ENCODE data around the gene TBC1D8.
A peak's percentile ranks its signal among the peaks of the same experiment; 100 is the strongest.
"Not testable (repeated sequence)": the region's sequence is repeated elsewhere in the genome, so short reads cannot be mapped to it uniquely, and the experiment has no call there.

The TBC1D8 gene

DNA sequence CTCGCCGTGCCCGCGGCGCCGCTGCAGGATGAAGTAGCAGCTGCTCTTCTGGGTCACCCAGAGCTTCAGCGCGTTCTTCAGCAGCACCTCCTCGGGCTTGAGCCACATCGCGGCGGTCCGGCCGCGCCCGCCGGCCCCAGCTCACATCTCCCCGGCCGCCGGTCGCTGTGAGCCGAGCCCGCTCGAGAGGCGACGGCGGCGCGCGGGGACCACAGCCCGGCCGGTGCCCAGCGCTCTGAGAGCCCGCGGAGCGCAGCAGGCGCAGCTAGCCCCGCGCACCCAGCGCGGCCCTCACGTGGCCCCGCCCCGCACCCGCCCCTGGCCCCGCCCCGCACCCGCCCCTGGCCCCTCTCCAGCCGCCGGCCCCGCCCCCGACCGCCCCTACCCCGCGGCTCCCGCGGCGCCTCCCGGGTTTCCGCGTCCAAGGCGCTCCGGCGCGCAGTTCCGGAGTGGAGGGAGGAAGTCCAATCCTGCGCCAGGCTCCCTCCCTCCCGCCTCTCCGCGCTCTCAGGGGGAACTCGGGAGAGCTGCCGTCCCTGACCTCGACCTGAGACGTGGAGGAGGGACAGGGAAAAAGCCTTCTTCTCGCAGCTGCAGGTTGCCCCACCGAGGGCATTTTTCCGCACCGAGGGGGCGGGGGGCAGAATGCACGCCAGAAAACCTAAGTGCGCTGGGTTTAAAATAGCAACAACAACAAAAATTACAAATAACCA lies at the start of gene TBC1D8:
TSS of gene TBC1D8 (minus strand) at position 237 of the 713 bp plus-strand sequence. CDS start at position 108, 129 bp downstream.
- peak; percentile 55 for DNase-seq

DNA sequence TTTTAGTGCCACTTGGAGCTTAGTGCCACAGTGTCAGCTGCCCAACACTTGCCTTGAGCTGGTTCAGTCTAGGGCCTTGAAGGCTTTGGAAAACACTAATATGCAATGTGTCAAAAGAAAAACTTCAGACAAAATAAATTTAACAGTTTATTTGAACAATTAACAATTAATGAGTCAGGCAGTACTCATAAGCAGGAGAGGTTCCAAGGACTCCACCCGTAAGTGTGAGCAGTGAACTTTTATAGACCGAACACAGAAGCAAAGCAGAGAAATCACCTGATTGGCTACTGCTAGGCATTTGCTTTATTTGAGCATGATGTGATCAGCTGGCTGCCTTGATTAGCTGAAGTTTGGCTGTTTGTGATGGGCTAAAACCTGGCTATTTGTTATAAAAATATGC lies 49.5 kb upstream of the TBC1D8 start:
- DNase-seq: no peak

DNA sequence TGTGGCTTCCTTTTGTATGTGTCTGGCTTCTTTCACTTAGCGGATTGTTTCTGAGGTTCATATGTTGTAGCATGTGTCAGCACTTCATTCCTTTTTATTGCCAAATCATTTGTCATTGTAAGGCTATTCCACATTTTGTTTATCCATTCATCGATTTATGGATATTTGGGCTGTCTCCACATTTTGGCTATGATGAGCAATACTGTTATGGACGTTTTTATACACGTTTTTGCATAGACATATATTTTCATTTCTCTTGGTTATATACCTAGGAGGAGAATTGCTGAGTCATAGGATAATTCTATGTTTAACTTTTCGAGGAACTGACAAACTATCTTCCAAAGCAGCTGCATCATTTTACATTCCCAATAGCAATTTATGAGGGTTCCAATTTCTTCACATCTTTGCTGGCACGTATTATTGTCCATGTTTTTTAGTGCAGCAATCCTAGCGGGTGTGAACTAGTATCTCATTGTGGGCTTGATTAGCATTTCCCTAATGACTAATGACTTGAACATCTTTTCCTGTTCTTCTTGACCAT lies 48.1 kb upstream of the TBC1D8 start:
- DNase-seq: no peak

DNA sequence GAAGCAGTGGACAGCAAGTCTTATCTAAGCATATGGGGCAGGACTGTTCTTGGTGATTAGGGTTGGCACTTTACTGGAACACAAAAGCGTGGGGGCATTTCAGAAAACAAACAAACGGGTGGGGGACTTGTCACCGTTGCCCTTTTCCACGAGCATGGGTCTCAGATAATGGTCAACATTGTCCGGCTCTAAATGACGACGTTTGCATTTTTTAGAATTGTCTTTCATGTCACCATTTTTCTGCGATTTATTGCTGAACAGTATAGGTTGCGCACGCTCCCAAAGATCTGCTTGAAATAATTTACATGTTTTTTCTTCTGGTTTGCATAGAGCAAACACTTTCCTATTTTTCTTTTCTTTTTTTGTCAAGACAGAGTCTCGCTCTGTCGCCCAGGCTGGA lies 46.6 kb upstream of the TBC1D8 start:
- DNase-seq: no peak

DNA sequence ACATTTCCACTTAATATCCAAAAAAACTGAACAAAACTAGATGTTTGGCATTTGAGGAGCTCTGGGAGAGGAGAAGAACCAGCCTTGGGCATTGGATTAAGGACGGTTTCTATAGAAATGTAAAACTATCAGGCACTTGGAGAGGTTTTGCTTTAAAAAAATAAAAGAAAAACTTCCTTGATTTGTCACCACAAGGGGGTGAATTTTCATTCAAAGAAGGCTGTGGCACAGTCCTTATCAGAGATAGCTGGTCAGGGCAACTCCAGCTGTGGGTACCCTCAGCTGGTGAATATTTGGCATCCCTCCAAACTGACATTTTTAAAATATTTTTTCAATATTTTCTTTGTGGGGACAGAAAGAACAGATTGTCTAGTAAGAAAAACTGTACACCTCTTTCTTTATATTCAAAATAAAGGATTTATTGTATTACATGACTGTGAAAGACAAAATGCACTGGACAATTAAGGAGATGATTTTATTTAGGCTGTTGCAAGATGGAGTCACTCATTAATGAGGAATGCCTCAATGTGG lies 46.1 kb upstream of the TBC1D8 start:
- no peak for DNase-seq

DNA sequence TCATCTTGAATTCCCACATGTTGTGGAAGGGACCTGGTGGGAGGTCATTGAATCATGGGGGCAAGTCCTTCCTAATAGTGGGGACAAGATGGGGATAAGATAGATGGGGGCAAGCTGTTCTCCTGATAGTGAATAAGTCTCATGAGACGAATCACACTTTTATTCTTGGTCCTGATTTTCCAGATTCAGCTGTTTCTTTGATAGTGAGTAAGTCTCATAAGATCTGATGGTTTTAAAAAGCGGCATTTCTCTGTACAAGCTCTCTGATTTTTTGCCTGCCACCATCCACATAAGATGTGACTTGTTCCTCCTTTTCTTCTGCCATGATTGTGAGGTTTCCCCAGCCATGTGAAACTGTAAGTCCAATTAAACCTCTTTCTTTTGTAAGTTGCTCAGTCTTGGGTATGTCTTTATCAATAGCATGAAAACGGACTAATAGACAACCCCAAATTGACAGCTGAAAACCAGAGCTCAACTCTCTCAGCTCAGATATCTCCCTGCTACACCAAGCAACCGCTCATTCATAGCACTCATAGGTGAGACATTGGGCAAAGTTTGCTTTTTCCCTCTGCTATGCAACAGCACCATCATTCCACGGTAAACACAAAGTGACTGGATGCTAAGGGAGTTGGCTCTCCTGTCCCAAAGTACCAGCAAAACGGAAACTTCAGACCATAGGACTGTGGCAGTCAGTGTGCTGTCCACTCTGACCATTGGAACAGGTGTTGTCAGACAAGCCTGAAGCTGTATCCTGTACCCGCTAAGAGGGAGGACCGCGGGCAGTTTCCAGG lies 44.9 kb upstream of the TBC1D8 start:
- DNase-seq: no peak

DNA sequence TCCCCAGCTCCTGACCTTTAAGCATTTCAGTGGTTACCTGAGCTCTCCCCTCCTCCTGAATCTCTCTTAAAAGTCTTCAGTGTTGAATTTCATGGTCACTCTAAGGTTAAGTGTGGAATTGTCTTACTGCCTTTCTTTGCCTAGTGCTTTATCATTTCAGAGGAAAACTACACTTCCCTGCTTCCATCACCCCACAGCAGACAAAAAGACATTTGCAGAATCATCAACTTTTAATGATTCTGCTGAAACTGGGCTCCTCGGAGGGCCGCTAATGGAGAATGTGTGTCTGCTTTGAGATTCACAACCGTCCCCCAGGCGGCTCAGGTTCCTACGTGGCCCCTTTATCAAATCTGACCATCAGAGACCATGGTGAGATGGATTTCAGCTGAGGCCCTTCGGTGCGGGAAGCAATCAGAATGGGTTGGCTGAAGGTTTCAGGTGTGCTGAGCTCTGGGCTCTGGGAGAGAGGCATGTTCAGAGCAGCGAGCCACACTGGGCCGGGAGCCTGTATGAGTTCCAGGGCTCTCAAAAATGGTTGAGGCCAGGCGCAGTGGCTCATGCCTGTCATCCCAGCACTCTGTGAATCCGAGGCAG lies 41.9 kb upstream of the TBC1D8 start:
- no peak for DNase-seq

DNA sequence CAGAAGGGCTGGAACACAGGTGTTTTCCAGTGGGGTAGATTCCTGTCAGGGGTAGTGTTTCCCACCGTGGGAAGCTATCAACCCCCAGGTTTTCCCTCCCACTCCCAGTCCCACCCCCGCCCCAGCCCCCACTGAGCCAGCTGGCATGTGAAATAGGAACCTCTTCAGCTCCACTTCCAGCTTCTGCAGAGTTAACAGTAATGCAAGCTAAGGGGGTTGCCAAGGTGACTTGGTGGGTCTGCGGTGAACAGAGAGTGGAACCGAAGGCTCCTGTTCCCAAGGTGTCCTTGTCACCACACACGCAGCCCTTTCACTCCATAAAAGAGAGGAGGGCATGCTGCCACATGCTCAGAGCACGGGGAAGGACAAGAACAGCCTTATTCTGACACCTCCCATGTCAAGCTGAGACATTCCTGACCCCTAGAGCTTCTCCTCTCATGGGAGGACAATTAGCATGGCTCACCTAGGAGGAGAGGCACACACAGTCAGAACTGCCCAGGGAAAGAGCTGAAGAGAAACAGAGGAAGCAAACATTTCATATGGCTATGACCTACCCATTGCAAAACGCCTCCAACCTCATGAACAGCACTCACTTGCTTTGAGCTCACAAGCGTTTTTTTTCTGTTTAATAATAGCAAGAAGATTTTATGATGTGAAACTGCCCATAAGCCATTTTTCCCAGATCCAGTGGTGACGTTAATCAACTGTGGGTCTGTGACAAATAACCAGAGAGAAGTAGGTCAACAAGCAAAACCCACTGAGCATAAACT lies 39.8 kb upstream of the TBC1D8 start:
- DNase-seq: no peak

DNA sequence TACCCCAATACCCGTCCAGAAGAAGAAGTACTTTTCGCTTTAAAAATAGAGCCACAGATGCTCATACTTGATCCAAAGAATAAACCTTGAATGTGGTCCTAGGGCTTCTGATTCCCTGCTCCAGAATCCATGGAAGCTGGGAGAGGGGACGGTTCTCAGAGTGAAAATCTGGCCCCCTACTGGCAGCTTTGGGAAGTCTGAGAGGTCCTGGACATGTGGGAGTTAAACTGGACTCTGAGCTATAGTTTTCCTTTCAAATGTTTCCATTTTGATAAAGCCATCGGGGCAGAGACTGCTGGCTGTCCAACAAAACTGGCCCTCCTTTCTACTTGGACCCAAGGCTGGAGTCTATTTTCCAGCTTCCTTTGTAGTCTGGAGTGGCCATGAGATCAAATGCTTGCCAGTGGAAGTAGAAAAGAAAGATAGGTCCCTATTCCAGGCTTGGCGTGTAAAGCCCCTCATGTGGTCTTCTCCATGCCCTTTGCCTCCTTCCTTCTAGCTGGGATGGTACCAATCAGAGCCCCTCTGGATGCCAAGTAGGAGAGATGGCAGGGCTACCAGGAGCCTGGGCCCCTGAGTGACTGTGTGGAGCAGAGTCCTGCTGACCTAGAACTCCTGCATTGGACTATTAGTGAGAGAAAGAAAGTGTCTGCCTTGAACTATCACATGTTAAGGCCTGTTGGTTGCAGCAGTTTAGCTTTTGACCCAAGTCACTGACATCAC lies 37.7 kb upstream of the TBC1D8 start:
- DNase-seq: no peak

DNA sequence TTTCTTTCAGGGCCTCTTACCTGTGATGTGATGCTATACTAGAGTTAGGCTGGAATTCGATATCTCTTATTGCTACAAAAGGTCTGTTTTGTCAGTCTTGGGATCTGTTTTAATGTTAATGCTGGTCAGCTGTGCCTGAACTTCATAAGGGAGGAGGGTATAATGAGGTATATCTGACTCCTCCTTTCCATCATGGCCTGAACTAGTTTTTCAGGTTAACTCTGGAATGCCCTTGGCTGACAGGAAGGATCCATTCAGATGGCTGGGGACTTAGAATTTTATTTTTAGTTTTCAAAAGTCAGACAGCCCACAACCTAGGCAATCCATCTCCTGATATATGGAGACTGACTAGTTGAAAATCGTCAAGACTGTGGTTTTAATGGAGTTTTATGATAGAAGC lies 35.9 kb upstream of the TBC1D8 start:
- DNase-seq: no peak

DNA sequence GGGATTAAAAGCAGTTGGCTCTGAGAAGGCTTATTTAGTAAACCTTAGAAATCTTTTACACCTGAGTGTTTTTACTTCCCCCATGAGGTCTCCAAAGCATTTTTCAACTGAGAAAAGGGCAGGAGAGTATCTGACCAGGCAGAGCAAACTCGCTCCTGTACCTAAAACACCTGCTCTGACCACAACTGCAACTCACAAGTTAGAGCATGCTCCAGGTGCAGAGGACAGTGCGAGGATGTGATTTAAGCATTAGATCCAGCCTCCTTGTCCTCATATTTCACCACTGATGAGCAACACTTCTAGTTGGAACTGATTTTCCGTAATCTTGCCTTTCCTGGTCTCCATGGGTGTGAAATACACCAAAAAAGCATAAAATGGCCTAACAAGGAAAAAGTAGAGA lies 34.5 kb upstream of the TBC1D8 start:
- DNase-seq: no peak

DNA sequence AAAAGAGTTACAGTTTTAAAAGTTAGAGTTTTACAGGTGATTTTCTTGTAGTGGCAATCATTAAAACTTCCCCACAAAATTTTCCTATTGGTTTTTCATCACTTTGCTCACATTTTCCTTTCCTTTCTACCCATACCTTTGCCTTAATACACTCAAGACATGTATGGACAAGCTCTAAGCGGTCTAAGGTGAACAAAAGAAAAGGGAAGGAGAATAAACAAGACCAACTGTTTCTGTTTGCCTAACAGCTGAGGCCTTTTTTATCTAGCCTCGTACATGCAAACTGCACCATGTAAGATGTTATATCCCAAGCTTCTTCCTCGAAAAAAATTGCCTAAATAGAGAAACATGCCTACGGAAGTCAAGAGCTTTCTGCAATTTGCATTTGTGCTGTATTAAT lies 33.9 kb upstream of the TBC1D8 start:
- DNase-seq: no peak

DNA sequence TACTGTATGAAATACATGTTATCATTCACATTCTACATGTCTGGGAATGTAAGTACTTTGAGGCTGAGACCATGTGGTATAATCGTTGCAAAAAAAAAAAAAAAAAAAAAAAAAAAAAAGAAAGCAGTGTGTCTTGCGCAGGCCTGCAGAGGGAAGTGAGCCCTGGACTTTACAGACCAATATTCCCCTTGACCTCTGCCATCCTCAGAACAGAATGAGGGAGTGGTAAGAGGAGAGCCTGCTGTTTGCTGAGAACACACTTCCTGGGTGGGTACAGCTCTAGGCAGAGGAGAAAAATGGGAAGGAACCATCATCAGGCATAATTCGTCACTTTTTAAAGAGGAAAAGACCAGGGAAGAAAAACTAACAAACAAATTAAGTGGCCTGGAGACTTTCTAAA lies 28.8 kb upstream of the TBC1D8 start:
- no peak for DNase-seq

DNA sequence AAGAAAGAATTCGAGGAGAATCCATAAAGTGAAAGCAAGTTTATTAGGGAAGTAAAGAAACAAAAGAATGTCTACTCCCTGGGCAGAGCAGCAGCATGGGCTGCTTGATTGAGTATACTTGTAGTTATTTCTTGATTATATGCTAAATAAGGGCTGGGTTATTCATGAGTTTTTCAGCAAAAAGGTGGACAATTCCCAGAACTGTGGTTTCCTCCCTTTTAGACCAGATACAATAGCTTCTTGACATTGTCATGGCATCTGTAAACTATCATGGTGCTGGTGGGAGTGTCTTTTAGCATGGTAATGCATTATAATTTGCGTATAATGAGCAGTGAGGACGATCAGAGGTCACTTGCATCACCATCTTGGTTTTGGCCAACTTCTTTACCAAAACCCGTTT lies 25.6 kb upstream of the TBC1D8 start:
- no peak for DNase-seq

DNA sequence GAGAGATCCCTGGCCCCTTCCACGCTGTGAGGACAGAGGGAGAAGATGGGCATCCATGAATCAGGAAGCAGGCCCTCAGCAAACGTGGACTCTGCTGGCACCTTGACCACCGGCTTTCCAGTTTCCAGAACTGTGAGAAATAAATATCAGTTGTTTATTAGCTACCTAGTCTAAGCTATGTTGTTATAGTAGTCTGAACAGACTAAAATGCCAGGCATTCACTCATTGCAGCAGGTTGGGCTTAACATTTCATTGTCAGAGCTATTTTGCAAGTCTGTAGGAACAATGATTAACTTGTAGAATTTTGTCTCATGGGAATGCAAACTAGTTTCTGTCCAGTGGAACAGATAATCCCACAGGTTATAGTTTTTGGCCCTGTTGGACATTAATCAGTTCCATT lies 24.8 kb upstream of the TBC1D8 start:
- no peak for DNase-seq

DNA sequence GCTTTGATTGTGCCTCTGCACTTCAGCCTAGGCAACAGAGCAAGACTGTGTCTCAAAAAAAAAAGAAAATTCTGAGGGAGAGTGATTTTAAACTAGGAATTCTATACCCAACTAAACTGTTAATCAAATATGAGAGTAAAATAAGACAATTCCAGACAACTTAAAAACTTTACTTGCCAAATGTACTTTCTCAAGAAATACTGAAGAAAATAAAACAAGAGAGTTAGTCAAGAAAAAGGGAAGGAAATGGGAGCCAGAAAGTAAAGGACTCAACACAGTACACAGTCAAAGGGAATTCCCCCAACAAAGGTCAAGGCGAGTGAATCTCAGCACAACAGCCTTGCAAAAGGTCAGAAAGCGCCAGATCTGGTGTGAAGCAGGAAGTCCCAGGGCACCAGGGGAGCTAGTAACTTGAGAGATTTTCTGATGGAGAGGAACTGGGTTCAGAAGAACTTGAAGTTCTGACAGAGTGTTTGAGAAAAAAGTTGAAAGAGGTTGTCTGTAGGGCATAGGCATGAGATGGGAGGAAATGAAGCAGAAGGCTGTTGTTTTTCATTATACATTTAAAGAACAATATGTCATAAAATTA lies 22.6 kb upstream of the TBC1D8 start:
- no peak for DNase-seq

DNA sequence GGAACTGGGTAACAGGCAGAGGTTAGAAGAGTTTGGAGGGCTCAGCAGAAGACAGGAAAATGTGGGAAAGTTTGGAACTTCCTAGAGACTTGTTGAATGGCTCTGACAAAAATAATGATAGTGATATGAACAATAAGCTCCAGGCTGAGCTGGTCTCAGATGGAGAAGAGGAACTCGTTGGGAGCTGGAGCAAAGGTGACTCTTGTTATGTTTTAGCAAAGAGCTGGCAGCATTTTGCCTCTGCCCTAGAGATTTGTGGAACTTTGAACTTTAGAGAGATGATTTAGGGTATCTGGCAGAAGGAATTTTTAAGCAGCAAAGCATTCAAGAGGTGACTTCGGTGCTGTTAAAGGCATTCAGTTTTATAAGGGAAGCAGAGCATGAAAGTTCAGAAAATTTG lies 18.6 kb upstream of the TBC1D8 start:
- DNase-seq: not testable (repeated sequence)

DNA sequence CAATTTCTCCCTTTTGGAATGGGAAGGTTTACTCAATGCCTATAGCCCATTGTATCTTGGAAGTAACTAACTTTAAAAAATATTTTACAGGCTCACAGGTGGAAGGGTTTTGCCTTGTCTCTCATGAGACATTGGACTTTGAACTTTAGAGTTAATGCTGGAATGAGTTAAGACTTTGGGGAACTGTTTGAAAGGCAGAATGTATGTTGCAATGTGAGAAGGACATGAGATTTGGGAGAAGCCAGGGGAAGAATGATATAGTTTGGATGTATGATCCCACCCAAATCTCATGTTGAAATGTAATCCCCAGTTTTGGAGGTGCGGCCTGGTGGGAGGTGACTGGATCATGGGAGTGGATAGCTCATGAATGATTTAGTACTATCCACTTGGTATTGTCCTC lies 17.5 kb upstream of the TBC1D8 start:
- DNase-seq: no peak

DNA sequence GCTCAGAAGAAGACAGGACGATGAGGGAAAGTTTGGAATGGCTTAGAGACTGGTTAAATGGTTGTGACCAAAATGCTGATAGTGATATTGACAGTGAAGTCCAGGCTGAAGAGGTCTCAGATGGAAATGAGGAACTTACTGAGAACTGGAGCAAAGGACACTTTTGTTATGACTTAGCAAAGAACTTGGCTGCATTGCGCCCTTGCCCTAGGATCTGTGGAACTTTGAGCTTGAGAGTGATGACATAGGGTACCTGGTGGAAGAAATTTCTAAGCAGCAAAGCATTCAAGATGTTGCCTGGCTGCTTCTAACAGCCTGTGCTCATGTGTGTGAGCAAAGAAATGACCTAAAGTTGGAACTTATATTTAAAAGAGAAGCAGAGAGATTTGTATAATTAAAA lies 16.4 kb upstream of the TBC1D8 start:
- not testable (repeated sequence) for DNase-seq

DNA sequence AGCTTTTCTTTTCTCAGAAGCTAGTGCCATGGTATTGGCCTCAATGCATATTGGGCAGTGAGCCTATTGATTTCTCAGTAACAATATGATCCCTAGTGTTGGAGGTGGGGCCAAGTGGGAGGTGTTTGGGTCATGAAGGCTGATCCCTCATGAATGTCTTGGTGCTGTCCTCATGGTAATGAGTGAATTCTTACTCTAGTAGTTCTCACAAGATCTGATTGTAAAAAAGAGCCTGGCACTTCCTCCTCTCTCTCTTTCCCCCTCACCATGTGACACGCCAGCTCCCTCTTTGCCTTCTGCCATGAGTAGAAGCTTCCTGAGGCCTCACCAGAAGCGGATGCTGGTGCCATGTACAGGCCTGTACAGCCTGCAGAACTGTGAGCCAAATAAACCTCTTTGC lies 12.8 kb upstream of the TBC1D8 start:
- no peak for DNase-seq

DNA sequence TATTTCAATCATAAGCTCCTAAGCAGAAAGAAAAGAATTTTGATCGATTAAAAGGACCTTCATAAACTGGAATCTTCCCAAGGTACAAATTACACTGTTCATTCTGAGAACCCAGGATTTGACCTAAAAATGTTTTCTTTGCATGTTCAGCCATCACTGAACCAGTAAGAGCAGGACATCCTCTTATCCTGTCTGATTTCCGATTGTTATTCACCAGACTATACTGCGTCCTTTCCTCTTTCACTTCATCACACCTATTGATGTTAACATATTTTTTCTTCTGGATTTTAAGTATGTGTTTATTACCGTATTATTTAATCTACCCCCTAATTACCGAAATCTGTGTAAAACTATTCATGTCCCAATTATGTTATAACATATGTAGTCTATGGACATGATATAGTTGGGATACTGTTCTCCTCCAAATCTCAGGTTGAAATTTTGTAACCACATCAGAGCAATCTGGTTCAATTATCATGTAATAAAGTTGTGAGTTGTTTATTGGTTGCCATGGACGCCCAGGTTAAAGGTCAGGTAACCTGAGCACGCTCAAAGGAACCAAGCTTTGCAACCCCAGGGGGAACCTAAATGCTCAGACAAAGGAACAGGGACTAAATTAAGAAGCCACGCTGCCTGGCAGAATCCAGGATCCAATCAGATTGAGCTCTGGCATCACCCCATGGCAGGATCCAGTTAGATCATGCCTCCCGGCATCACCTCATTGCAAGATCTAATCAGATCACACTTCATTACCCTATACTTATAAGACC lies 11.6 kb upstream of the TBC1D8 start:
- no peak for DNase-seq

Data from SHP77 treated with DMSO at 0.1 percent for 48 hours (cell line).